HG02981 (cell line): ENCODE results near the gene GCM1.

ENCODE experiments used
- ATAC-seq: cut with Tn5 transposase; IDR thresholded peaks from one replicate; pipeline ENCODE4 v1.9.1; 2021; ENCODE audit warnings: mild to moderate bottlenecking, moderate library complexity; ENCODE audit not compliant: unreplicated experiment

Gene GCM1

DNA sequence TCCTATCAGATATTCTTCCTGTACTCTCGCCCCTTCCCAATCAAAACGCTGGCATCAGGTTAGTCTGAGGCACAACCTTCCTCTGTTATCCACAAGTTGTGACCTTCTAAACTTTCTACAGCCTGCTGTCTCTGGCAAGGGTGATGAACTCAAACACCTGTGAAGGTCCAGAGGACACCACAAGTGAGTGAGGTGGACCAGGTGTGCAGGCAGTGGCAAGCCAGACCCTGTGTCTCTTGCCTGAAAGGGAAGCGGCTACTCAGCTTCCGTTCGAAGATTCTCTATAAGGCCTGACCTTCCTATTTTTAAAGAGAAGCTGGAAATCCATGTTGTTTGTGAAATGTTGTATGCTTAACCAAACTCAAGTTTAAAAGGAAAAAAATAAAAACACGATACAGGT is 36.8 kb downstream of the GCM1 start:
- ATAC-seq = no peak

DNA sequence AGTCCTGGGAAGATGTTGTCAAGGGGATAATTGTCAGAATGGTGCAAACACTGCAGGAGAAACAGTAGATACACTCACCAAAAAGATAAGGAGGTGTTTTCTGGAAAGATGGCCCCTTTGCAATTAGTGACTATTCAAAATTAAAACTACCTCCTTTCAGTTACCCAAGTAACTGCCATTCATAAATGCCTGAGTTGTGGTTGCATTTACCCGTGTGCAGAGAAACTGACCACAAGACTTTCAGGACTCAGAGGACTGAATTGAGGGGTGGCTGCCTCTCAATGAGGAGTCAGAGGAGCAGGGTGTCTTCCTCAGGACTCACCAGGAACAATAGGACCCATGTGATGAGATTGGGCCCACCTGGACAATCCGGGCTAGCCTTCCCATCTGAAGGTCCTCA is 39.0 kb downstream of the GCM1 start:
- ATAC-seq = peak; percentile 68

DNA sequence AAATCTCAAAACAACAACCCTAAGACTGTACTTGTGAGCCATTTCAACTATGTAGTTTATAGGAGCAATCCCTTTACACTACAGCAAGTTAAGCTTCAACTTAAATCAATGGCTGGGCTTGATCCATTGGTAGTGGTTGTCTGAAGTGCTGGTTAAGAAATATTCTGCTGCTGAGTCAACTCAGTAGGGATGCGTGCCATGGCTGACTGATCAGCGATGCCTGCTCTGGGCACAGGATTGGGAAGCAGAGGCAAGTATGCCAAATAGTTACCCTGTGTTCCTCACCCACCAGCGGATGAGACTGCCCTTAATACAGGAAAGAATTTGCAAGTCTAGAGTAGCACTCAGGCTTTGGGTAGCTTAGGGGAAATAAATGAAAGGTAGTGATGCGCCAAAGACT is 41.5 kb downstream of the GCM1 start:
- no peak for ATAC-seq

DNA sequence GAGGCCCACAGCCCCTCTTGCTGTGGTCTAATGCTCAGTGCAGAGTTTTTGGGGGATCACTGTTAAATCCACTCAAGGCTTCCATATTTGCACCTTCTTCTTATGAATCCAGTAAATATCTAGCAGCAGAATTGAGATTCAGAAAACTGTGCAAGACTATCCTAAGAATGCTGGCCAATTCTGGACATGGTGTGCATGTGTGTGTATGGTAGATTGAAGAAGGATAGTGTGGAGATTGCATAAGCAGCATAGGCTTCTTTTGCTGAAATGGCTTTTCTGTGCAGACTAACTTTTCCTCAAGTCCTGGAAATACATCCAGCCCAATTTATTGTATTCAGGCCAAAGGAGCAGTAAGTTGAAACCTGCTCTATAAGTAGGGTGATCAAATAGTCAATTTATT is 43.7 kb downstream of the GCM1 start:
- ATAC-seq = no peak

DNA sequence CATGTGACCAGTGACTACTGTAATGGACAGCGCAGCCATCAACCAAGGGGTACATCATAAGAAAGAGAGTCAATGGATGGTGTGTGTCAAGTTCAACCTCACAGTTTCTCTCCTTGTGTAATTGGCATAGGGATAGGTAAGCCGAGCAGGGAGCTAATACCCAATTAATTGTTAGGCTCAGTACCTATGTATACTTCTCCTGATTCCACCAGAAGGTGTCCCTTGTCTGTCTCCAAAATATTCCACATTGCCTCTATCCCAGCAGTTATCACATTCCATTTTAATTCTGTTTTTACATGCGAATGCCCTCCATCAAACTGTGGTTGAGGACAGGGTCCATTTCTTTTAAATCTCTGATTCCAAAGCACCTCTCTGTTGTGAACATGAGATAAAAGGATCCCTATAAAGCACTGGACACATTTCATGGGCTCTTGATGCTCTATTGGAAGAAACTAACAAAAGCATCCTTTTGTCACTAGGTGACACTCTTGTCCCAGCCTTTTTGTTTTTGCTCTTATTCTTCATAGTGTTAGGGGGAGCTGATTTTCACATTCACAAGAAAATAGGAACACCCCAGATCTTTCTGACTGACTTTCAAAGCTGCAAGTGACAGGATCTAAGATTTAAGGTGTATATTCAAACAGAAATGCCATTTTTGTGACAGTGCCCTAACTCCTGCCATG is 44.5 kb downstream of the GCM1 start:
- ATAC-seq = no peak

DNA sequence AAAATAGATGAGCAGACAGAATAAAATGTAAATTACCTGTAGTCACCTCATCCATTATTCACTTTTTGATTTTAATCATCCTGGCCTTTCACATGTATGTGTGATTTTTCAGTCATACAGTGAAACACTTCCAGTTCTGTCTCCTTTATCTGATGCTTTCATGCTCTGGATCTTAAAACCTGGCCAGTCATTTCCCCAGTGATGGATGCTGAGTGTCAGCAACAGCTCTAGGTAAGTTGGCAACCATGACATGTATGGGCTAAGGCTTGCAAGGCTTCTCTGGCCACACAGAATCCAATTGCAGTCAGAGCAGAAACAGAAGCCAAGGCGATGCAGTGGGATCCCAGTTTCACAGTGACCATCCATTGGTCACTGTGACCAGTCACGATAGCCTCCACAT is 47.6 kb downstream of the GCM1 start:
- ATAC-seq = no peak

DNA sequence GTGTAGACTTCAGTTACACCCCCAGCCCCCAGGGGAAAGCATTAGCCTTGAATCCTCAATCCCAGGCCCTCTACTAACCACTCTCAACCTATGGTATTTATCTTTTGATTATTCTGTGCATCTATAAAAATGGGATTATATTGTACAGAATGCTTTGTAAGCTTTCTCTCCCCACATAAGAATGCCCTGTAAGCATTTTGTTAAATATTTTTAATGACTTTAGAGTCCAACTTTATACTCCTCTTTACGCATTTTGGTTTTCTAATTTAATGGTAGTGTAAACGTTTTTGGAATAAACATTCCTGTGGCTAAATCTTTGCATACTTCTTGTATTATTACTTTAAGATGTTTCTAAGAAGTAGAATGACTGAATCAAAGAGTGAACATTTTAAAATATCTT is 48.1 kb downstream of the GCM1 start:
- no peak for ATAC-seq

DNA sequence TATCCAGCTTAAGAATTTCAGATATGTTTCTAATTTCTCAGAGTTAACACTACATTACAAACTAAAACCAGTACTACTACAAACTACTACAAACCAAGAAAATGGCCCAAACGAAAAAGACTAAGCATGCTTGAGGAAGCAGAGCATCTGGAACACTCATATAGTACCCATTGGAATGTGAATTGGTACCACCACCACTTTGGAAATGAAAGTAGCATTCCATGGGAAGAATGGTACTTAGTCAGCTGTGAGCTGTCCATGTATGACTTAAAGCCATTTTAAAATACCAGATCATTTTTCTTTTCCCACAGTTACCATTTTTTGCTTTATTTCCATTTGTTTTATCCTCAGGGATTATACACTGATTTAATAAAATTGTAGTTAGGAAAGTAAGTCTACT is 52.9 kb downstream of the GCM1 start:
- ATAC-seq = no peak

DNA sequence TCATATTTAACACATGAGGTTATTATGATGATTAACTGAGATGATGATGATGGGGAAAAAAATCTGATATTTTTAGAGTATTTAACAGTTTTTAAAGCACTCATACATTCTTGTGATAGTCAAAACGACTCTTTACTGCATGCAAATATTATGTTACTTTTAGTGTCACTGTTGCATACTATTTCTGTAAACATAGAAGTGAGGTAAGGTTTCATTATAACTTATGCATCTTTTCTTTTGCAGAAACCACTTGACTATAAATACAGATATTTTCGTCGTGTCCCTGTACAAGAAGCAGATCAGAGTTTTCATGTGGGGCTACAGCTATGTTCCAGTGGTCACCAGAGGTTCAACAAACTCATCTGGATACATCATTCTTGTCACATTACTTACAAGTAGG is 53.4 kb downstream of the GCM1 start:
- no peak for ATAC-seq

DNA sequence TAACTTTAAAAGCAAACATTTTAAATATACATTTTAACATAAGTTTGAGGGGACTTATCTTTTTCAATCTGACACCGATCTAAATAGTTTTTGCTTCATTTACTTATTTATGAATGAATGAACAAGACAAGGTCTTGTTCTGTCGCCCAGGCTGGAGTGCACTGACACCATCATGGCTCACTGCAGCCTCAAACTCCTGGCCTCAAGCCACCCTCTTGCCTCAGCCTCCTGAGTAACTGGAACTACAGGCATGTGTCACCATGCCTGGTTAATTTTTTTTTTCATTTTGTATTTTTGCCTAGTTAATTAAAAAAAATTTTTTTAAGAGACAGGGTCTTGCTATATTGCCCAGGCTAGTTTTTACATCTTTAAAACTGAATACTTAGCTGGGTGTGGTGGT is 58.1 kb downstream of the GCM1 start:
- no peak for ATAC-seq

DNA sequence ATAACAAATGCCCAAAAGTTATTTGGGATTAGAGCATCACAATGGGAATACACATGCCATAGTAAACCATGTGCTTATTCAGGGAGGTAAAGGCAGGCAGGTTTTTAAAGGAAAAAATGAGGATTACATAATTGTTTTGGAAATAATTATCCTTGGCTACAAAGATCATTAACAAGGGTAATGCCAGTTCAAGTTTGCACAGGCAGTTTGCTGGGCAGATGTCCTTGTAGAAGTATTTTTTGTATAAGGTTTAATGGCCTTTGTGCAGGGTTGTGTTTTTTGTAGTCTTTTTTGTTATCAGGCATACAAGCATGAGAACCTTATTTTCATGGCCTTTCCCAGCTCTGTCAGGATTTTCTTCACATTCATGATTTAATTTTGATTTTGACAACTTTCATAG is 58.7 kb downstream of the GCM1 start:
- no peak for ATAC-seq

DNA sequence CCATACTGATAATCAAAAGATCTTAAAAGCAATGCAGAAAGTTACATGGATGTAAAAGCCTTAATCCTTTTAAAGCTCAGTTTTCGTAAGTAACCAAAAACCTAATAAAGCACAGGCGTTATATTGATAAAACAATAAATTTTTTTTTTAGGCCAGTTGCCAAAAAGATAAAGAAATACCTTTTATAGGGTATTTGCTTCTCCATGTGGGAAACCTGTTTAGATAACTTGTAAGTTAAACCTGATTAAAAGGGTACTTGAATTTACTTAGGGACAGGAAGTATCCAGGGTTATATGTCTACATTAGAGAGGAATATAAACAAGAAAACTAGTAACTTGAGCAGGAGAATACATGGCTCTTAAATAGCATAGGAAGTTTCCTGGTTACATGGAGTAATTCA is 62.3 kb downstream of the GCM1 start:
- ATAC-seq = no peak

DNA sequence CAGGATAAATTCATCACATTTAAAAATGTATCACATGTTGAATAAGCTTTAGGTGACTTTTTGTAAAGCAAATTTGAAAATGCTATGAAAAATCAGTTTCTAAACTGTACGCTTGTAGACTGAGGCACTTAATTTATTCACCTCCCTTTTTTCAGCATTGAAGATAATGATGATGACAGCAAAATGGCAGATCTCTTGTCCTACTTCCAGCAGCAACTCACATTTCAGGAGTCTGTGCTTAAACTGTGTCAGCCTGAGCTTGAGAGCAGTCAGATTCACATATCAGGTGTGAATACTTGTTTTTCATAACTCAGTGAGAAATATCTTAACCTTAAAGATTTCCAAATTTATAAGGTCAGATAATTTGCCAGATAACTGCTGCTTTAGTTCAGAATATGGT is 67.8 kb downstream of the GCM1 start:
- no peak for ATAC-seq
